HG02938 (cell line): Measurements from ENCODE around the gene ATAD3B.

Source experiments
- ATAC-seq: cut with Tn5 transposase; IDR thresholded peaks from one replicate; pipeline ENCODE4 v1.9.1; 2021; ENCODE audit warnings: mild to moderate bottlenecking, moderate library complexity; ENCODE audit not compliant: unreplicated experiment

Gene ATAD3B

DNA sequence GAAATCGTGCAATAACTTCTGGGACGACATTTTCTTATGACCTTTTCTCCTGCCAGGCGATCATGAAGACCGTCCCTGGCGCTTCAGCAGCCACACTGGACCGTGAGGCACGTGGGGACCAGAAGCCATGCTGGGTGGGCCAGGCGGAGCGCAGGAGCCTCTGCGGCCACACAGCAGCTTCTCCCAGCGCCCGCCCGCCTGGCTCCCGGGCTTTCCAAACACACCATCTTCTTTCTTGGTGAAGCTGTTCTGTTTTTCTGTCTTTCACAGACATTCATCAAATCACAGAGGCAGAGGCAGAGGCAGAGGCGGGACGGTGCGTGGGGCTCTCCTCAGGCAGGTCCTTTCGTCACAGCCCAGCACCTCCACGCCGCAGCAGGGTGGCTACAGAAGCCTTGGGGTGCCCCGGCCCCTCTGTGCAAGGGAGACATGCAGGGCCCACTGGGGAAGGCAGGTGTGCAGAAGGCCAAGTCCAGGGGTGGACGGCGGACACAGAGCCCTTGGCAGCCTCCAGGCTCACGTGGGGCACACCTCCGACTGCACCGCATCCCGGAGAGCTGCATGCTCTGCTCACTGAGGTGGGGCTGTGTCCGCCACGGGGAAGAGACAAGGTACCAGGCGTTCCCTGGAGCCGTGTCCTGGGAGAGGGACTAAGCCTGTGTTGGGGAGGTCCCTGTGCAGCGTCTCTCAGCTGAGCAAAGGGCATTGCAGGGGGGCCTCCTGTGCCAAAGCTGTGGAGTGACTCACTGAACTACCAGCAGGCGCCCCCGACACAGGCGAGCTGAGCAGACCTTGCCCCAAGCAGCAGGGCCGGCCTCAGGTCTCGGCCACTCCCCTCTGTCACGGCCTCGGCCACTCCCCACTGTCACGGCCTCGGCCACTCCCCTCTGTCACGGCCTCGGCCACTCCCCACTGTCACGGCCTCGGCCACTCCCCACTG, 71.5 kb downstream of the ATAD3B start:
- ATAC-seq, result no peak

DNA sequence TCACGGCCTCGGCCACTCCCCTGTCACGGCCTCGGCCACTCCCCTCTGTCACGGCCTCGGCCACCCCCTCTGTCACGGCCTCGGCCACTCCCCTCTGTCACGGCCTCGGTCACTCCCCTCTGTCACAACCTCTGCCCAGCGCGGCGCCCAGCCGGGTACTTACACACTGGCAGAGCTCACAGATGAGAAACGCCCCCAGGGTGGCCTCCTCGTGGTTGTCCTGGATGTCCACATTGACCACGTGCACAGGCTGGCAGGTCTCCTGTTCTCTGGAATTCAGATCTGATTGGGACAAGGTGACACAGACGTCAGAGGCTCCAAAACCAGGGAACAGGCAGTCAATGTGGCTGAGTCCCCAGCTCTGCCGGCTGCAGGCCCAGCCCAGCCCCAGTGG, 72.1 kb downstream of the ATAD3B start:
- ATAC-seq, result no peak

DNA sequence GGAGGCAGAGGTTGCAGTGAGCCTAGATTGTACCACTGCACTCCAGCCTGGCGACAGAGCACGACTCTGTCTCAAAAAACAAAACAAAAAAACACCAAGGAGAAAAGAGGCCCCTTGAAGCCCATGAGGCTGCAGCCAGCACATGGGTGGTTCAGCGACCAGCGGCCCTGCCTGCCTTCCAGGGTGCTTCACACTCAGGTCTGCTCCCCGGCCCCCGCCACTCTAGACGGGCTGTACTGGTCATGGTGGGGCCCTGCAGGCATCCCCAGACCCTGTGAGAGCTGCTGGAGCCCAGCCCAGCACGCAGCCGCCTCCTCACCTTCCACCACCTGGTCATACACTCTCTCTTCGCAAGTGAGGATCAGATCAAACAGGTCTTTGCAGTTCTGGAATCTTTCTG, 73.0 kb downstream of the ATAD3B start:
- no peak for ATAC-seq
